T-cell (primary cell): Measurements from ENCODE around the gene COBLL1. TPM values are rescaled to one million over a fixed set of nuclear protein-coding genes. Genes with fewer than 3 reads are reported as not detected.

ENCODE experiments used
- ATAC-seq, 4 experiments: fragments of 200-7000 bp in 3 of 4; fragments of 150-1000 bp in 1 of 4; cut with Tn5 transposase; replicated peaks in 1 of 4; 1 replicate in 3 of 4; 2 replicates in 1 of 4; pipeline ENCODE4 v1.10.0; 2021; ENCODE audit warnings: moderate library complexity in 3 of 4, mild to moderate bottlenecking in 2 of 4, moderate number of reproducible peaks in 1 of 4
- CTCF ChIA-PET, 2 donors: fragments of 300-600 bp; sonication (Branson Sonifier 250); formaldehyde crosslinking; loops; one replicate each; lab custom pipeline; 2022; ENCODE audit warnings: antibody characterized with exemption in 2 of 2; lab: Charles Lee
- POLR2A ChIA-PET, 2 donors: fragments of 300-600 bp; sonication (Branson Sonifier 250); formaldehyde crosslinking; loops; one replicate each; lab custom pipeline; 2022; ENCODE audit warnings: antibody characterized with exemption in 2 of 2; lab: Charles Lee
- DNase-seq, 35 experiments: peaks; one replicate each; pipeline versions ENCODE4 v3.0.0 to v3.0.0-alpha.2; 2013 to 2023
- H3K27ac ChIP-seq: one replicate; pipeline ENCODE4 v1.5.1; 2013; ENCODE audit warnings: low read length
- H3K27me3 ChIP-seq, 2 experiments: replicated peaks in 1 of 2; 1 replicate in 1 of 2; 2 replicates in 1 of 2; pipeline versions ENCODE4 v1.6.1 to v1.7.0; 2013; ENCODE audit warnings: low read length in 1 of 2, mixed read lengths in 1 of 2; ENCODE audit not compliant: control insufficient read depth in 2 of 2, insufficient read depth in 2 of 2; ENCODE audit errors: extremely low read depth in 1 of 2
- H3K36me3 ChIP-seq, 2 donors: 1 replicate in 1 of 2; 2 replicates in 1 of 2; pipeline versions ENCODE4 v1.6.1 to v1.7.0; 2013; ENCODE audit warnings: low read length in 1 of 2; ENCODE audit not compliant: control insufficient read depth in 2 of 2, insufficient read depth in 1 of 2; ENCODE audit errors: extremely low read depth in 1 of 2
- H3K4me1 ChIP-seq, 2 experiments: 1 replicate in 1 of 2; 2 replicates in 1 of 2; pipeline versions ENCODE4 v1.6.1 to v1.7.0; 2013; ENCODE audit warnings: low read length in 2 of 2, mixed read lengths in 1 of 2; ENCODE audit not compliant: insufficient read depth in 2 of 2, control insufficient read depth in 1 of 2; ENCODE audit errors: extremely low read depth in 1 of 2
- H3K4me3 ChIP-seq, 2 donors: 1 replicate in 1 of 2; 2 replicates in 1 of 2; pipeline versions ENCODE4 v1.5.1 to v1.7.0; 2013; ENCODE audit warnings: mild to moderate bottlenecking in 2 of 2, low read length in 1 of 2, moderate library complexity in 1 of 2; ENCODE audit not compliant: control insufficient read depth in 1 of 2; ENCODE audit errors: extremely low read depth in 1 of 2
- H3K9me3 ChIP-seq: 2 replicates; pipeline ENCODE4 v1.7.0; 2013
- H3K27ac Mint-ChIP-seq, 2 donors: one replicate each; pipeline ENCODE4 v1.8.0; 2020 to 2021; ENCODE audit warnings: mild to moderate bottlenecking in 2 of 2, mixed read lengths in 2 of 2
- H3K27me3 Mint-ChIP-seq, 2 donors: one replicate each; pipeline ENCODE4 v1.8.0; 2021 to 2022; ENCODE audit warnings: mixed read lengths in 2 of 2
- H3K36me3 Mint-ChIP-seq: one replicate; pipeline ENCODE4 v1.8.0; 2021; ENCODE audit warnings: mixed read lengths
- H3K4me1 Mint-ChIP-seq, 3 donors: one replicate each; pipeline ENCODE4 v1.8.0; 2020 to 2022; ENCODE audit warnings: mixed read lengths in 3 of 3, mild to moderate bottlenecking in 1 of 3
- H3K4me3 Mint-ChIP-seq, 3 donors: one replicate each; pipeline ENCODE4 v1.8.0; 2020 to 2022; ENCODE audit warnings: mild to moderate bottlenecking in 3 of 3, mixed read lengths in 3 of 3, moderate library complexity in 3 of 3
- H3K9me3 Mint-ChIP-seq, 3 donors: one replicate each; pipeline ENCODE4 v1.8.0; 2020 to 2022; ENCODE audit warnings: mixed read lengths in 3 of 3
- WGBS: methylation state at CpG from one replicate; pipeline ENCODE4 v1.1.5; 2013; ENCODE audit warnings: missing lambda C conversion rate; ENCODE audit not compliant: insufficient coverage; 5-methylcytosine and 5-hydroxymethylcytosine counted together
- total RNA-seq, 35 experiments: library from RNA in 6 of 35; stranded (reverse) in 6 of 35; fragments of 120-200 nt in 1 of 35; gene quantifications; one replicate each; pipeline versions ENCODE4 v1.2.1 to v1.2.4 and lab custom pipeline; 2013 to 2026

COBLL1 gene
- total RNA-seq, 5 donors from 2014 or later (not counting 1 experiment from before 2014, with no cell fraction given) = 0.68 to 5.1 (median 1.9) TPM

GRCh38 chr2:164784376-164784775 is 57.2 kb downstream of the COBLL1 start:
- no peak overlapping the region for H3K4me3 ChIP-seq
- H3K4me1 ChIP-seq = peaks cover 0 to 2% of the 10 kb centered on the region in 2 experiments
- Mint-ChIP-seq H3K9me3 (no peaks in the 10 kb centered on the region), H3K27me3 (no peaks in the 10 kb centered on the region), H3K36me3 (no peaks in the 10 kb centered on the region), H3K4me1 (no peaks in the 10 kb centered on the region), H3K4me3 (no peak overlapping the region), H3K27ac (no peak overlapping the region)
- DNase-seq (no peak), ATAC-seq (no peak)
- ChIA-PET POLR2A (no interaction called here), CTCF (no interaction called here)
- 86% methylated on average over 2 of the region's 2 CpGs for WGBS
- no peaks in the 10 kb centered on the region for H3K36me3 ChIP-seq
- no peak overlapping the region for H3K27ac ChIP-seq
- H3K9me3 ChIP-seq = no peaks in the 10 kb centered on the region
- H3K27me3 ChIP-seq = no peaks in the 10 kb centered on the region

GRCh38 chr2:164782323-164782722 is 59.3 kb downstream of the COBLL1 start:
- H3K27ac ChIP-seq = no peak overlapping the region
- no peaks in the 10 kb centered on the region for H3K4me1 Mint-ChIP-seq
- no peaks in the 10 kb centered on the region for H3K36me3 ChIP-seq
- no peak for DNase-seq
- WGBS = no CpG with 5 or more reads among the region's 2 CpGs
- no peaks in the 10 kb centered on the region for H3K27me3 Mint-ChIP-seq
- no peak overlapping the region for H3K4me3 Mint-ChIP-seq
- ATAC-seq = no peak
- no peak overlapping the region for H3K4me3 ChIP-seq
- H3K36me3 Mint-ChIP-seq = no peaks in the 10 kb centered on the region
- H3K9me3 Mint-ChIP-seq = no peaks in the 10 kb centered on the region
- ChIA-PET CTCF (no interaction called here), POLR2A (no interaction called here)
- peaks cover 0 to 2% of the 10 kb centered on the region in 2 experiments for H3K4me1 ChIP-seq
- no peaks in the 10 kb centered on the region for H3K9me3 ChIP-seq
- H3K27ac Mint-ChIP-seq = no peak overlapping the region
- no peaks in the 10 kb centered on the region for H3K27me3 ChIP-seq

- DNase-seq = no peak
- ChIA-PET CTCF (no interaction called here), POLR2A (interaction anchor here (0.5 to 0.7 kb wide), 2 partner anchors 80 to 119 kb away, joined by 3 read pairs; no protein-coding TSS in a partner anchor)
- Mint-ChIP-seq H3K9me3 (no peaks in the 10 kb centered on the region), H3K27me3 (no peaks in the 10 kb centered on the region), H3K4me3 (no peak overlapping the region), H3K27ac (no peak overlapping the region), H3K4me1 (no peaks in the 10 kb centered on the region), H3K36me3 (no peaks in the 10 kb centered on the region)
- Histone ChIP-seq H3K4me3 (no peak overlapping the region), H3K36me3 (no peaks in the 10 kb centered on the region), H3K4me1 (peaks cover 0 to 2% of the 10 kb centered on the region in 2 experiments), H3K9me3 (no peaks in the 10 kb centered on the region), H3K27me3 (no peaks in the 10 kb centered on the region), H3K27ac (no peak overlapping the region)
- no CpG with 5 or more reads among the region's 1 CpG for WGBS
- no peak for ATAC-seq
These were observed 60.2 kb downstream of the COBLL1 start for GRCh38 chr2:164781394-164781793.

GRCh38 chr2:164780611-164781178 is 60.9 kb downstream of the COBLL1 start:
- Histone ChIP-seq H3K4me3 (no peak overlapping the region), H3K27me3 (no peaks in the 10 kb centered on the region), H3K4me1 (no peaks in the 10 kb centered on the region), H3K27ac (no peak overlapping the region), H3K9me3 (no peaks in the 10 kb centered on the region), H3K36me3 (no peaks in the 10 kb centered on the region)
- Mint-ChIP-seq H3K4me3 (no peak overlapping the region), H3K27ac (no peak overlapping the region), H3K36me3 (no peaks in the 10 kb centered on the region), H3K27me3 (no peaks in the 10 kb centered on the region), H3K9me3 (no peaks in the 10 kb centered on the region), H3K4me1 (no peaks in the 10 kb centered on the region)
- no CpG with 5 or more reads among the region's 9 CpGs for WGBS
- ATAC-seq = no peak
- ChIA-PET CTCF (no interaction called here), POLR2A (no interaction called here)
- no peak for DNase-seq

- H3K36me3 ChIP-seq = no peaks in the 10 kb centered on the region
- no peaks in the 10 kb centered on the region for H3K27me3 ChIP-seq
- DNase-seq (no peak), ATAC-seq (no peak)
- 72% methylated on average over 6 of the region's 7 CpGs for WGBS
- no peaks in the 10 kb centered on the region for H3K4me1 ChIP-seq
- H3K27ac ChIP-seq = no peak overlapping the region
- Mint-ChIP-seq H3K27ac (no peak overlapping the region), H3K4me3 (no peak overlapping the region), H3K36me3 (no peaks in the 10 kb centered on the region), H3K27me3 (no peaks in the 10 kb centered on the region), H3K4me1 (no peaks in the 10 kb centered on the region), H3K9me3 (no peaks in the 10 kb centered on the region)
- H3K9me3 ChIP-seq = no peaks in the 10 kb centered on the region
- CTCF ChIA-PET = no interaction called here
- no peak overlapping the region for H3K4me3 ChIP-seq
- POLR2A ChIA-PET = no interaction called here
These were observed 62.1 kb downstream of the COBLL1 start for GRCh38 chr2:164779383-164780057.

- Mint-ChIP-seq H3K27ac (no peak overlapping the region), H3K4me3 (no peak overlapping the region), H3K36me3 (no peaks in the 10 kb centered on the region), H3K27me3 (no peaks in the 10 kb centered on the region), H3K4me1 (no peaks in the 10 kb centered on the region), H3K9me3 (no peaks in the 10 kb centered on the region)
- ChIA-PET POLR2A (no interaction called here), CTCF (no interaction called here)
- no peaks in the 10 kb centered on the region for H3K36me3 ChIP-seq
- ATAC-seq = no peak
- WGBS = 35% methylated on average over 2 of the region's 3 CpGs
- H3K4me3 ChIP-seq = no peak overlapping the region
- no peaks in the 10 kb centered on the region for H3K9me3 ChIP-seq
- DNase-seq = no peak
- H3K27me3 ChIP-seq = no peaks in the 10 kb centered on the region
- H3K4me1 ChIP-seq = no peaks in the 10 kb centered on the region
- H3K27ac ChIP-seq = no peak overlapping the region
These were observed 62.9 kb downstream of the COBLL1 start for GRCh38 chr2:164778723-164779122.
